Effector CD4-positive, alpha-beta T cell (primary cell): Measurements from ENCODE around the gene MEIG1. TPM values are rescaled to one million over a fixed set of nuclear protein-coding genes. Genes with fewer than 3 reads are reported as not detected.
A peak's percentile ranks its signal among the peaks of the same experiment; 100 is the strongest.
"Not testable (repeated sequence)": the region's sequence is repeated elsewhere in the genome, so short reads cannot be mapped to it uniquely, and the experiment has no call there.

Source experiments
- DNase-seq: peaks from one replicate; pipeline ENCODE4 v3.0.0-alpha.2; 2020
- total RNA-seq: gene quantifications from one replicate; lab custom pipeline; 2026; lab: John Stamatoyannopoulos, UW

Gene MEIG1
- total RNA-seq: not detected

DNA sequence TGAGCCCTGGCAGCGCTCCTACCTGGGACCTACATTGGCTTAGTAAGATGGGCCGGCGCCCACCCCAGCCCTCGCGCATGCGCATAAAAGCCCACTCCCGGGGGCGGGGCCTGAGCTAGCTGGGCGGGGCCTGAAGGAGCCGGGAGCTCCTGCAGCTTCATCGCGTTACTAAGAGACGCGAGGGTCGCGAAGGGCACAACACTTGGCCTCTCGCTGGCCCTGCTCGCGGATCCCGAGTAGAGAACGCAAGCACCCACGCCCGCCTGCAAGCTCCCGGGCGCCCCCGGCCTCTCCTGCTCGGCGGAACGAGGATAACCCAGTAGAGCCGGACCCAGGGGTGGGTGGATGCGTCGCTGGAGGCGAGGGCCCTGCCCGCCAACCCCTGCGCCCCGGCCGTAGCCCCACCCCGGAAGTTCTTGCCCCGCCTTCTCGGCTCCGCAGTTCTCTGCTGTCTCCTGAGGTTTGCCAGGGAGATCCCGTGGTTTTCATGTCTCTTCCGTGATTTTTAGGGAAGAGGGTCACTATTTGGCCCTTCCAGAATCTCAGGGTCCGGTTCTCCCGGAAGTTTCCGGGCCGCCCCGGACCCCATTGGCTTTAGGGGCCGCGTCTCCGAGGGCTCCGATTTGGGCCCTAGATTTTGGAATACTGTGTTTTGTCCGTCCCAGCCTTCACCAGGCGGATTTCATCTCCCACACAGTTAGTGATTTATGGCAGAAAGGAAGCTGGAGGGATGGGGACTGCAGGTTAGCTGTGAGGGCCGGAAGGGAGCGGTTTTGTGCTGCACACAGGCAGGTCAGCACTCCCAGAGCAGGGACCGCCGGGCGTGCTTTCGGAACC is at the start of gene MEIG1:
Gene MEIG1, plus strand, starts transcription at position 168 of the 837 bp plus-strand sequence. CDS start 7,081 bp downstream, outside the sequence.
- peak; percentile 81 for DNase-seq

- DNase-seq: no peak
Measured at GRCh38 chr10:14910953-14911352, 48.2 kb upstream of the MEIG1 start.

- no peak for DNase-seq
Measured at GRCh38 chr10:14911801-14912200, 47.4 kb upstream of the MEIG1 start.

DNA sequence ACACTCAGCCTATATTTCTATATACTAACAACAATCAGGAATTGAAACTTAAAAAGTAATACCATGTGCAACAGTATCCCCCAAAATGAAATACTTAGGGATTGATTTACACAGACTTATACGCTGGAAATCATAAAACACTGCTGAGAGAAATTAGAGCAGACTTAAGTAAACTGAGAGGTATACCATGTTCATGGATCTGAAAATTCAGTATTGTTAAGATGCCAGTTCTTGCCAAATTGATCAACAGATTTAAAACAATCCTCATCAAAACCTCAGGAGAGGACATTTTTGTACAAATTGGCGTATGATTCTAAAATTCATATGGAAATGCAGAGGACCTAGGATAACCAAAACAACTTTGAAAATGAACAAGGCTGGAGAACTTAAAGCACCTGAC is 42.6 kb upstream of the MEIG1 start:
- no peak for DNase-seq

DNA sequence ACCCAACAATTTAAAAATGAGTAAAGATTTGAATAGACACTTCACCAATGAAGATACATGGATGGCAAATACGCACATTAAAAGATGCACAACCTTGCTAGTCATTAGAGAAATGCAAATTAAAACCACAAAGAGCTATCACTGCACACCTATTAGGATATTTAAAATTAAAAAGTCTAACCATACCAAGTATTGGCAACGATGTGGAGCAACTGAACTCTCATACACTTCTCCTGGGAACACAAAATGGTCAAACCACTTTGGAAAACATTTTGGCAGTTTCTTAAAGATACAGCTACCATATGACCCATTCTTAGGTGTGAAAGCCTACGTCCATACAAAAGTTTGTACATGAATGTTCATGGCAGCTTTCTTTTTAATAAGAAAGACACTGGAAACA is 41.4 kb upstream of the MEIG1 start:
- no peak for DNase-seq

DNA sequence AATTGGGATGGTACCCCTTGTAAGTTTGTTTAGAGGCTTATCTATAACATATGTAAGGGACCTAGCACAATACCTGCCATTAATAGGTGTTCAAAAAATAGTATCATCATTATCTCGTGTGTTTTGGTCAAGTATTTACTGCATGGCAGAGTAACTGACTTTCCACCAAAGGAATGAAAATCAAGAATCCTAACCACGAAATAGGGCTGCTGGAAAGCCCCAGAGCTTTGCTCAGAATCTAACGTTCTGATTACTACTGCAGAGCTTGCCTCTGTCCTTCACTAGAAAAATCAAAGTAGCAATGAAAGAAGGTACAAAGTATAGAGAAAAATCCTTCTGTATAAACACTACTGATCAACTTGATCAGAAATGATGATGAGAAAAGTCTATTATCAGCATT is 40.2 kb upstream of the MEIG1 start:
- no peak for DNase-seq

GRCh38 chr10:14924013-14924412 is 35.2 kb upstream of the MEIG1 start:
- no peak for DNase-seq

DNA sequence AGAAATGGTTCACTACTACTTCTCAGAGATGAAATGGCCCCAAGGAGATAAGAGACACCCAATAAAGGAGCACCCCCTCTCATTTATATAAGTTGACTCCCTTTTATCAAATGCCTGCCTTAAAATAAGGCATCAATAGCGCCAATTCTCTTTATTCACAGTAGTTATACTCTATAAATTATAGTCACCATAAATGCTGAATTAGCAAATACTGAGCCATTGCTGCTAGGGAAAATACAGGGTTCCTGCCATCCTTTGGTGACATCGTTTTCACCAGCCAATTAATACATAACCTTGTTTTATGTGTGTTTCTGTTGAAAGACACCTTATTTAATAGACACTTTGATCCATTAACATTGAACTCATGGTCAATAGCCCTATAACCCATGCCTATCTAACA is 33.9 kb upstream of the MEIG1 start:
- DNase-seq: no peak

DNA sequence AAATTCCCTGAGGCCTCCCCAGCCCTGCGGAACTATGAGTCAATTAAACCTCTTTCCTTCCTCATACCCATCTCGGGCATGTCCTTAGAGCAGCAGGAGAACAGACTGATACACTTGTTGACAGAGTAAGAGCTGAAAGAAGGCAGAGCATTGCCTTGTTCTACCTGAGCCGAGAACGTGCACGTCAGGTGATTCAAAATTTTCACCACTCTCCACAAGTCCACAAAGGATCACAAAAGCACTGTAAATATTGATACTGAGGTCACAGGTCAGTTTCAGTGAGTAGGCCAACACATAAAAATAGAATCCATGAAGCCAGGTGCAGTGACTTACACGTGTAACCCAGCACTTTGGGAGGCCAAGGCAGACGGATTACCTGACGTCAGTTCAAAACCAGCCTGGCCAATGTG is 33.1 kb upstream of the MEIG1 start:
- no peak for DNase-seq

- no peak for DNase-seq
Measured at GRCh38 chr10:14926722-14927416, 32.3 kb upstream of the MEIG1 start.

GRCh38 chr10:14930610-14931009 is 28.6 kb upstream of the MEIG1 start:
- no peak for DNase-seq

- DNase-seq: no peak
Measured at GRCh38 chr10:14936584-14936983, 22.6 kb upstream of the MEIG1 start.

GRCh38 chr10:14938971-14939370 is 20.2 kb upstream of the MEIG1 start:
- DNase-seq: not testable (repeated sequence)

DNA sequence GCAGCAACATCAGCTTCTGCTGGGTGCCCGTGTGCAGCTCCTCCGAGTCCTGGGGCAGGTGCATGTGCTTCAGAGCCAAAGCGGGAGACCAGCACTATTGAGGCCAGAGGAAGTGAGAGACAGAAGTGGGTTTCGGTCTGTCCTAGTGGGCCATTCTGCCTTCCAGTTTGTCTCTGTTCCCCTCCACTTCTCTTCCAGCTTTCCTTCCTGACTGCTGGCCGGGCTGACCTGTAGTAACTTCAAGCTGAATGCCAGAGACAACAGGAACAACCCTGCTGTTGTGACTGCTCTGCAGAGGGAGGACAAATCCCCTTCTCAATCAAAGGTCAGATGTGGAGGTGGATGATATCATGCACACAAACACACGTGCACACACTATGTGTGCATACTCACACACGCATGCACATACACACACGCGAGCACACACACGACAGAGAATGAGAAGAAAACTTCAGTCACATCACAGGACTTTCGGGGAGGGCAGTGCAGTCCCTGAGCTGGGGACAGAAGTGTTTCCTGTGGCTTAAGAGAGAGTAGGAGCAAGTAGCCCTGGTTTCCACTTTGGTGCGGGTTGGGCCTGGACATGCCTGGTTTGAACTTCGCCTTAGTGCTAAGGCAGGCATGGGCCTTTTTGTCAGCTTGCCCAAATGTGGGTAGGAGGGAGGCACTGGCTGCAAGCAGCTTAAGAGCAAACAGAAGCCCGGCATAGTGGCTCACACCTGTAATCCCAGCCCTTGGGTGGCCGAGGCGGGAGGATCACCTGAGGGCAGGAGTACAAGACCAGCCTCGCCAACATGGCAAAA is 16.8 kb upstream of the MEIG1 start:
- not testable (repeated sequence) for DNase-seq

GRCh38 chr10:14942950-14943338 is 16.2 kb upstream of the MEIG1 start:
- not testable (repeated sequence) for DNase-seq

DNA sequence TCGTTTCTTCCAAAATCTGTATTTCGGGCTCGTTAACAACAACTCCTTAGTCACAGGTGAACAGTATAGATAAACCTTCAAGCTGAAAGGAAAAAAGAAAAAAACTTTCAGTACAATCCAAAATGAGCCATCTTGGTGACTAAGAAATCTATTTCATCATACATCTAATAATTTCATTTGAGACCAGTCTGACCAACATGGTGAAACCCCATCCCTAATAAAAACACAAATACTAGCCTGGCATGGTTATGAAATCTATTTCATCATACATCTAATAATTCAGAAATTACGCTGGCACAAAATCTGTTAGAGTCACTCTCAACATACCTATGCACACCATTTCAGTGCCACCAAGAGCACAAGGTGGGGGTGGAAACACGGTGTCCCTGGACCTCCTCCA is 14.1 kb upstream of the MEIG1 start:
- DNase-seq: no peak

- no peak for DNase-seq
Measured at GRCh38 chr10:14947268-14947667, 11.9 kb upstream of the MEIG1 start.

GRCh38 chr10:14949291-14949690 is 9.9 kb upstream of the MEIG1 start:
- no peak for DNase-seq

DNA sequence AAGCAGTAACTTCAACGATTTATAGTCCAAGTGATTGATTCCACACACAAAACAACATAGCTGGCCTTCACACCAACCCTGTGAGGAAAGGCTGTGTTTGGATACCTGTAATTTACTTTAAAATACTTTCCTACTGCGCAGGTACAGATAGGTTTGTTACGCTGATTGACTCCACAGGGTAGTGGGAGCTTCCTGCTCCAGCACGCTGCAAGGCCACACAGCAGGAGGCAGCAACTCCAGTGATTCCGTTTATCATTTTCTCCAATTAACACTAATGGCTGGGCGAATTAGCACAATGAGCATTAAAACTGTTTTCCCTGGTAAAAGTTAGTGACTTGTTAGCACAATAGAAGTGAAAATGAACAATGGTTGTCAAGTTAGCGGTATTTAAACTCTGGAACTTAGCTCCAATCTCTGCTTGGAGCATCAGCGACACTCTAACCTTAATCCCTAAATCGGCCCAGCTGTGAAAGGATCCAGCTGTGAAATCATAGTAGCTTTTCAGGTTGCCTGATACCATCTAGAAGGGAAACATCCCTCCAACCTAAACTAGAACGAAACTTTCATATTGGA is 6.3 kb upstream of the MEIG1 start:
- no peak for DNase-seq

- no peak for DNase-seq
Measured at GRCh38 chr10:14953424-14954000, 5.7 kb upstream of the MEIG1 start.

DNA sequence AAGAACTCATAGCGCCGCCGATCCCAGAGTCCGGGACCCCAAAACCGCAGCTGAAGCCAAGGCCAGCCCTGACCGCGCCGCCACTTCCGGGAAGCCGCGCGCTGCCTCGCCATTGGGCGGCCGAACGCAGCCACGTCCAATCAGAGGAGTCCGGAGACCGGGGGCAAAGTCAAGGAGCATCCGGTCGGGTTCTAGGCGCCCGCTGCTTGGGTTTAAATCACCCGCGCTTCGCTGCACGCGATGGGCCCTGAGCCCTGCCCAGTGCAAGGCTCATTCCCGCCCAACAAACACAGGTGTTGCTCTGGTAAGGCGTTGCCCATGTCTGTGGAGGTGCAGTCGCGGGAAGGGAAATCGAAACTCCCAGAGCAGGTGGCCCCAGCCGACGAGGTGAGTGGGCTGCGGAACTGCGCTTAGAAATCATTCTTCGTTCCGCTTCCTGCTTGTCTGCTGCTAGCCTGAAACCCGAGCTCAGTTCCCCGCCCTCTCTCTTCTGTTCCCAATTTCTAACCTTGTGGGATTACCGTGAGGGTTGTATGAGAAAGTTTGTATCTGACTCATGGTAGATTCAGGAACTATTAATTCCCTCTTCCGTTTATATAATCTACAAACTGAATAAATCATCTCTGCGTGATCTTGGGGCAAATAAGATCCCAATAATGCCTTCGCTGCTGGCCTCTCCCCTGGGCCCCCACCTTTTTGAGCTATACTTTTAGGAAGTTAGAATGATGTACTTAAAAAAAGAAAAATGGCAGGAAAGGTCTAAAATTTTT is 5.0 kb upstream of the MEIG1 start, which contains the start of gene DCLRE1C:
Gene DCLRE1C, minus strand, starts transcription at position 96 of the 770 bp plus-strand sequence. Its CDS starts 86 bp downstream, at position 10.
- peak; percentile 83 for DNase-seq

DNA sequence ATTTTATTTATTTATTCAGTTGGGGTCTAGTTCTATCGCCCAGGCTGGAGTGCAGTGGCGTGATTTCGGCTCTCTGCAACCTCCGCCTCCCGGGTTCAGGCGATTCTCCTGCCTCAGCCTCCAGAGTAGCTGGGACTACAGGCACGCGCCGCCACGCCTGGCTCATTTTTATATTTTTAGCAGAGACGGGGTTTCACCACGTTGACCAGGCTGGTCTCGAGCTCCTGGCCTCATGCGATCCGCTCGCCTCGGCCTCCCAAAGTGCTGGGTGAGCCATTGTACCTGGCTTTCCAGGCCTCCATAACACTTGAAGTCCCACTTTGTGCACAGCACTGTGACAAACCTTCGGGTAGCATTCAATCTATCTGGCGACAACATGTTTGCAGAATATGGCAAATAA is 4.3 kb upstream of the MEIG1 start:
- DNase-seq: no peak
